GM12864 (cell line): ENCODE measurements around the gene PCLO.
"Not testable (repeated sequence)": the region's sequence is repeated elsewhere in the genome, so short reads cannot be mapped to it uniquely, and the experiment has no call there.

ENCODE experiments used
- DNase-seq: peaks from one replicate; pipeline ENCODE4 v3.0.0-alpha.2; 2011; ENCODE audit warnings: low read depth
- H3K4me3 ChIP-seq: 2 replicates; pipeline ENCODE4 v1.5.1; 2011; ENCODE audit warnings: mild to moderate bottlenecking, low read depth, low read length, control low read depth
- TF ChIP-seq, protein P1 (sequence below): IDR thresholded peaks from 2 replicates; pipeline ENCODE4 v1.5.1; 2011; ENCODE audit warnings: low read depth, mild to moderate bottlenecking, moderate library complexity, low read length, control low read depth, inconsistent platforms; ENCODE audit errors: missing control alignments

Gene PCLO

DNA sequence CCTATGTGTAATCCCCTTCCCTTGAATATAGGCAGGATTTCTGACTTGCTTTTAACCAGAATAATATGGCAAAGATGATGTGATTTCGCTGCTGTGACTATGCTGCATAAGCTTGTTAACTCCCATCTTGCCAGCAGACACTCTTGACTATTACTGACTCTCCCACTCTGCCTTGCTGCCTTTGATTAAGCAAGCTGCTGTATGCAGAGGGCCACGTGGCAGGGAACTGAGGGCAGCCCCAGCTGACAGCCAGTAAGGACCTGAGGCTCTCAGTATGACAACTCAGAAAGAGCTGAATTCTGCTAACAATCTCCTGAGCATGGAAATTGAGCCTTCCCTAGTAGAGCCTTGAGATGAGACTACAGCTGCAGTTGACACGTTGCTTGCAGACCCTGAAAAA lies 439.7 kb downstream of the PCLO start:
- no peak for DNase-seq
- TF ChIP-seq, protein P1, sequence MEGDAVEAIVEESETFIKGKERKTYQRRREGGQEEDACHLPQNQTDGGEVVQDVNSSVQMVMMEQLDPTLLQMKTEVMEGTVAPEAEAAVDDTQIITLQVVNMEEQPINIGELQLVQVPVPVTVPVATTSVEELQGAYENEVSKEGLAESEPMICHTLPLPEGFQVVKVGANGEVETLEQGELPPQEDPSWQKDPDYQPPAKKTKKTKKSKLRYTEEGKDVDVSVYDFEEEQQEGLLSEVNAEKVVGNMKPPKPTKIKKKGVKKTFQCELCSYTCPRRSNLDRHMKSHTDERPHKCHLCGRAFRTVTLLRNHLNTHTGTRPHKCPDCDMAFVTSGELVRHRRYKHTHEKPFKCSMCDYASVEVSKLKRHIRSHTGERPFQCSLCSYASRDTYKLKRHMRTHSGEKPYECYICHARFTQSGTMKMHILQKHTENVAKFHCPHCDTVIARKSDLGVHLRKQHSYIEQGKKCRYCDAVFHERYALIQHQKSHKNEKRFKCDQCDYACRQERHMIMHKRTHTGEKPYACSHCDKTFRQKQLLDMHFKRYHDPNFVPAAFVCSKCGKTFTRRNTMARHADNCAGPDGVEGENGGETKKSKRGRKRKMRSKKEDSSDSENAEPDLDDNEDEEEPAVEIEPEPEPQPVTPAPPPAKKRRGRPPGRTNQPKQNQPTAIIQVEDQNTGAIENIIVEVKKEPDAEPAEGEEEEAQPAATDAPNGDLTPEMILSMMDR = no peak
- no peak overlapping the region for H3K4me3 ChIP-seq

DNA sequence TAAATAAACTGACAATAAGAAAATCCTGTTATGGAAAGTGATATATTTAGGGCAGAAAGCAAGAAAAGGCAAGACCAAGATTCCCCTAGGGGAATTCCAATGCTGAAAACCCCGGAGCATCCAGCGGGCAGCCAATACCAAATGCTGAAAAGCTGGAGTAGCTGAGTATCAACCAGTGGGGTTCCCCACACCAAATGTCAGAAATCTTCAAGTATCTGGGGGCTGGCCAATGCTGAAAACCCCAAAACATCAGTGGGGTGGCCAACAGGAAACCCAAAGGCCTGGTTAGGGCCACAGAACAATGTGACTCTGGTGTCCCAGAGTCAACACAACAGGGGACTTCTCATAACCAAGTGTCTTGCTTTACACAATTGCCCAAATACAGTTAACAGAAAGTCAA lies 447.3 kb downstream of the PCLO start:
- DNase-seq = peak; percentile 1
- no peak overlapping the region for H3K4me3 ChIP-seq
- TF ChIP-seq, protein P1 = no peak

DNA sequence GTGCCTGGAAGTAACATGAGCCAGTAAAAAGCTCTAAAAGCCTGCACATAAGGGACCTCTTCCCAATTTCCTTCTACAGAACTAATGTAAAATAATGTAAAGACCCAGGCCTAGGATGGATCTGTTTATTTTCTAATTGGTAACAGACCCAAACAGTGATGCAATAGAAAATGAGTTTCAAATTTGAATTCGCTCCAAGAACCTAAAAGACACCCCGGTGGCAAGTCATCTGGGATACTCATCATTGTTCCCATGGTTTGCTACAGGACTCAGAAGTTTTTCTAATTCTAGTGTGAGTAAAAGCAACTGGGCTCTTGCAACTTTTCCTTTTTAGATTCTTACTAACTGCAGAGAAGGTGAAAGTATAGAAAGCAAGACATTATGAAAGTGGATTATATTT lies 447.8 kb downstream of the PCLO start:
- DNase-seq = no peak
- TF ChIP-seq, protein P1 = no peak
- no peak overlapping the region for H3K4me3 ChIP-seq

DNA sequence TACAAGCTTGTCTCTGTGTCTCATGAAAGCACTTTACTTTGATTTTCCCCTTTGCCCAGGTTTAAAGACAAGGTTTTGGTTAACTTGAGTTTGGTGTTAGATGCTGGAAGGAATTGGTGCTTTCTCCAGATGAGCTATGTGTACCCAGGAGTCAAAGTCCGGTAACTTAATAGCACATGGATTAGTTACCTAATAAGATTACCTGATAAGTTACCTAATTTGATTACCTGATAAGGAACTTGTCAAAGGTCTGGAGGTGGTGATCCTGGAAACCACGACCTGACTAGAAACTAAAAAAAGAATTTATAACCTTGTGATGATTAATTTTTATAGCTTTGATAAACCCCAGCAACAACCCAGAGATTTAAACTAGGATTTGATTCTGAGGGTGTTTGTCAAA lies 449.2 kb downstream of the PCLO start:
- TF ChIP-seq, protein P1 = no peak
- H3K4me3 ChIP-seq = no peak overlapping the region
- DNase-seq = no peak

DNA sequence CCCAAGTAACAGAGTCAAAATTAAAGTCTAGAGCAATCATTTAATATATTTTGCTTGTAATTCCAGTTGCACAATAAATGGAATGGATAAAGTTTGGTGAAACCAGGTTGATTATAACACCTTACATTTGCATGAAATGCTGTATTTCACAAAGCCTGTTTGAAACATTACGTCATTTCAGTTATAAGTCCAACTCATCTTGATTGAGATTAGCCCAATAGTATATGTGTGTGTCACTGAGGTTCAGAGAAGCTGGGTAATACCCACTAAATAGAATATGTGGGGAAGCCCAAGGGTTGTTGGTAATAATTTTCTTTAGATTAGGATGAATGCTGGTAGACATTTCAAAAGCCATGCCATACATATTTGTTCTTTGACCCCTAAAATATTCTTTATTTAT lies 456.3 kb downstream of the PCLO start:
- H3K4me3 ChIP-seq, DNase-seq: not testable (repeated sequence)

DNA sequence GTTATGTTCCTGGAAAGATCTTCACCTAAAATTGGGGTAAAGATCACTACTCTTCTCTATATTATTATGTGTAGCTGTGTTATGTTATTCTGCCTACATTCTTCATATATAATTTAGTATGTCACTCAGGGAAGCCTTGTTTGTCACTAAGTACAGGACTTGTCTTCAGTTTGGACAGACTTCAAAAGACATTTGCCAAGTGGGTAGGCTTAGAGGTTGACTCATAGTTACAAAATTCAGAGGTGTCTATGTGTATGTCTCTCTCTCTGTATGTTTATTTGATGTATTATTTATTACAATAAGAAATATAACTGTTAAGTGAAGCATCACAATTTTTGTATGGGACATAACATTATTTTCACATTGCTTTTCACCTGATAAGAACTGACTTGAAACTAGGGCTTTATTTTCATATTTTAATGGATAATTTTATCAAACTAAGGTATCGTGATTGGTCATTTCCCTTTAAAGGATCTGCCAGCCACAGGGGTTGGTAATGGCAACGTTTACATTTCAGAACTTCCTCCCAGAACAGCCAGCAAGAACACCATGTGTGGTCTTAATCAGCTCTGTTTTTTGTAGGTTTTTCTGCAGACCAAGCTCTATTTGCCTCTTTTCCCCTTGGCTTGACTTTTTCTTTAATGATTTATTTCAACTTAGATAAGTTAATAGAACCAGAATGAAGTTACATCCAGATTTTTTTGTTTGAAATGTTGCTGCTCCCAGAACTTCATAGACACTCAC lies 457.0 kb downstream of the PCLO start:
- TF ChIP-seq, protein P1 = no peak
- no peak overlapping the region for H3K4me3 ChIP-seq
- no peak for DNase-seq

DNA sequence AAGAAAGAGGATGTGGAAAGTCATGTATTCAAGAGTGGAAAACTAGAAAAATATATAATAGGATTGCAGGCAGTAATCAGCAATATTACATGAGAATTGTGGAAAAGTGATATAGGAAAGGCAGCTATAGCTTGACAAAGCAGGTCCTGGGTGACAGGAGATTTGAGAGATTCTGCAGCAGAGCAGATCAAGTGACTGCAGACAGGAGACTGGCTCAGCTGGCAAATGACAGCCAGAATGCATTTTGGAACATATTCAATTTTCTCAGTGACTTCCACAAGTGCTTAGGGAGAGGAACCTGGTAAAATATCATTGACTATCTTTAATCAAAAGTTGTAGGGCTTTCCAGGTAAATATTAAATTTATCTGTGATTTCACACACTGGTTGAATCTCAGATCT lies 458.6 kb downstream of the PCLO start:
- DNase-seq = no peak
- no peak overlapping the region for H3K4me3 ChIP-seq
- TF ChIP-seq, protein P1 = no peak
